ENCODE data around the gene CACNA1E. TPM values are rescaled to one million over a fixed set of nuclear protein-coding genes. Genes with fewer than 3 reads are reported as not detected.

The CACNA1E gene
- polyA plus RNA-seq, 1 donor = 0.32 TPM

DNA sequence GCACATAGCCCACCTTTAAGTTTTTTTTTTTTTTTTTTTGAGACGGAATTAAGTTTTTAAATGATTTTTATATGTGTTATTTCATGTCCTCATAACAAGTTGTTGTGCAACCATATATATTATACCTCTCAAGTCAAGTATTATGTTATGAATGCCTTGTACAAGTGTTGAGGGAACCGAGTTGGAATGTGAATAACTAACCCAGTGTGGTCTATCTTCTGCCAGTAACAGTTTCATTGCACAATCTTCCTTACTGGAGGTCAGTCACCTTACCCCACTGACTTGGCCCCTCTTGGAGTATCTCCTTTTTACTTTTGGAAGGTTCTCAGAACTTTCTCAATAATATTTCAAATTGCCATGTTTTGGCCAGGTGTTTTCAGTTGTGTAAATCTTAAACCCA, 201.9 kb downstream of the CACNA1E start:
- no peak for DNase-seq (ENCODE audit: low read depth)

DNA sequence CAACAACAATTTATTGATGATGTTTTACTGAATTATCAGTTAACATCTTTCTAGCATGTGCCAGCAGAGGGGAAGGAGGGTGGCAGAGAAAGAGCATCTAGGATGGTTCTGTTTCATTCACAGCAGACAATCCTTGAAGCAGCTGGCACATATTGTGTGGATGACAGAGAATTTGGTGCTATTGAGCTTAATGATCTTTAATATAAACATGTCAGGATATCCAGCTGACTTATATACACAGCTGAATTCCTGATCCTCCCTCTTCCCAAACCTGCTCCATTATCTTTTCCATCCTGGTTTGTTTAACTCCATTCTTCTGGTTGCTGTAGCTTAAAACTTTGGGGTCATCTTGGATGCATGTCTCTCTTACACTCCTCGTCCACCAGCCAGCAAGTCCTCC, 218.6 kb downstream of the CACNA1E start:
- DNase-seq (ENCODE audit: low read depth) = no peak

DNA sequence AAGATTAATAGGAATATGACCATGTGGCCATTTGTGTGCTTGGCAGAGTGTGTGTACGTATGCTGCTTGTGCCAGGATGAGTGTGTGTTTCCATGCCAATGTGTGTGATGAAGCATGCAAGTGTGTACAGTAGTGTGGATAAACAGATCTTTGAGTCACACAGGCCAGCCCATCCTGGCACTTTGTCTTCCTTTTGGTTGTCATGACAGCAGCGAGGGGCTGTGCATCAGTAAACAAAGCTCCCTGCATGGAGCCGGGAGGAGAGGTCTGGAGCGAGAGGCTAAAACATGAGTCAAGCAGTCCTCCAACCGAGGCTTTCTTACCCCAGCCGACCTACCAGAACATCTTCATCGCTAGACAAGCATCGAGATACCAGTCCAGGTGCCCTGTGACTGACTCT, 221.2 kb downstream of the CACNA1E start:
- DNase-seq (ENCODE audit: low read depth) = no peak

DNA sequence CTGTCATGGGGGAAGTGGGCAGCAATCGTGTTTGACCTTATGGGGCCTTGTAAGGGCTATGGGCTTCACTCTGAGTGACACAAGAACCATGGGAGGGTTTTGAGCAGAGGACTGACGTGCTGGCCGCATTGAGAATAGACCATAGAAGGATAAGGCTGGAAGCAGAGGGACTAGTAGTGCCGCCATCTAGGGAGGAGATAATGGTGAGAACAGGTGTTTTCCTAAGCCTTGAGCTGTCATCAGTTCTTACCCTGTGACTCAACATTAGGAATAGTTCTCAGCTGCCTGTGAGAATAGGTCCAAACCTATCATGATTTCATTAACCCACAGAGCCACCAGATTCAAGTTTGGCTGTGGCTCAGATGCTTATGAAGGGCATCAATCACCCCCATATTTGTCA, 228.5 kb downstream of the CACNA1E start:
- DNase-seq (ENCODE audit: low read depth) = no peak

DNA sequence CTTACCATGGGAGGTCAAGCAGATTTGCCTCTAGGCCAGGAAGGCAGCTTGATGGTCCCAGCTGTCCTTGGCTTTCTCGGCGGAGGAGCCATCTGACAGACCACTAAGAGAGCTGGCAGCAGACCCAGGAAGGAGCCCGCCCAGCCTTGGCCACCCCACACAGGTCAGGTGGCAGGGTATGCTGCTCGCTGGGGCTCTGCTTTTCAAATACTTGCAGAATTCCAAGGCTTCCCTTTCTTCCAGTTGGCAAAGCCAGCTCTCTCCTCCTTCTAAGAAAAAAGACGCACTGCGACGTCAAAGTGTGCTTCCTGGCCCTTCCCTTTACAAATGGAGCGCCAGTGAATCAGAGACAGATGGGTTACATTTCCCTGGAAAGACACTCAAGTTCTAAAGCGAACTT, 229.4 kb downstream of the CACNA1E start:
- DNase-seq (ENCODE audit: low read depth) = no peak

DNA sequence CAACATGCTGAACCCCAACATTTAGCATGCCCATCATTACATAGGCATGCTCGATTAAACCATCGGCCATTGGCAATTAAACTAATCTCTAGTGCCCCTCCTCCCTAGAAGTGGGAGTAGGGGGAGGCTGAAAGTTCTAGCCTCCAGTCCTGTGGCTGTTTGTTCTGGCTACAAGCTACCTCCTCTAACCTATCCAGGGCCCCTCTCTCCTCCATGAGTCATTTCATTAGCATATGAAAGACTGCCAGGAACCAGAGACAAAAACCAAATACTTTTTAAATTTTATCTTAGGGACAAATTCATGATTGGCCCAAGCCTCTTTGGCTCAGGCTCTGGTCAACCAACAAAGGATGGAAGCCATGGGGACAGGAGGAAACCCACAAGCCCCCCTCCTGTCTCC, 231.1 kb downstream of the CACNA1E start:
- DNase-seq (ENCODE audit: low read depth) = no peak

DNA sequence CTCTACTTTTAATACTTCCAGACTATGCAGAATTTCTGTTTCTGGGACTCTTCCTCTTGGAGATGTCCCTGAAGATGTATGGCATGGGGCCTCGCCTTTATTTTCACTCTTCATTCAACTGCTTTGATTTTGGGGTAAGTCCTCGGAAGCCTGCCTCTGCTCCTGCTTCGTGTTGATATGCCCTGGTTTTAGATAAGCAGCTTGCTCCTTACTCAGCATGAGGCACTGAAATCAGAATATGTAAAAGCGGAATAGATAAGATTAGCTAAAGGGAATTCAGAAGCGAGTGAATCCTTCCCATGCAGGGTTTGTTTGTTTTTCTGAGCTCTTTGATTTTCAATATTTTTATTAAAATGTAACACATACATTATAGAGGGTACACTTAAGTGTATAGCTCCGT, 234.7 kb downstream of the CACNA1E start:
- DNase-seq (ENCODE audit: low read depth) = no peak

DNA sequence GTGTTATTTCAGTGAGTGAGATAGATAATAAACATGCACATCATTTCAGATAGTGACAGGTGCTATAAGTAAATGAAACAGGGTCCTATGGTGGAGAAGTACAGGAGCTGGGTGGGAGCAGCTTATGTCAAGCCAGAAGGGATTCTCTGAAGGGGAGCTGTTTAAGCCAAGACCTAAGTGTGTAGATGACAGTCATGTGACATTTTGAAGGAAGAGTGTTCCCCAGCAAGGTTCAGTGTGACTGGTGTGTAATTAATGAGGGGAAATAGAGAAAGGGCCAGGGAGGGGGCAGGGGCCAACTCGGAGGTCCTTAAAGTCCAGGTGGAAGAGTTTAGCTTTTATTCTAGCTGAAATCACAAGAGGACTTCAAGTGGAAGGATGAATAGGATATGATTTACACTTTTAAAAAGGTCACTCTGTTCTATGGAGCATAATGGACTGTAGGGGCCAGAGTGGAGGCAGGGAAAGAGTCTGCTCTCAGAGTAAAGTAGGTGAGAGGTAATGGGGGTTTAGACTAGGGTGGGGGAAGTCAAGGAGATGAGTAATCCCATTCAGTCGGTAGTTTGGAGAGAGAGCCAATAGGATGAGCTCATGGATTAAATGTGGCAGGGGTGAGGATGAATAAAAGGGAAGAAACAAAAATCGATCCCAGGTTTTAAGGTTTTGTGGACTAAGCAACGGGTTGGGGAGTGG, 243.1 kb downstream of the CACNA1E start:
- no peak for DNase-seq (ENCODE audit: low read depth)

DNA sequence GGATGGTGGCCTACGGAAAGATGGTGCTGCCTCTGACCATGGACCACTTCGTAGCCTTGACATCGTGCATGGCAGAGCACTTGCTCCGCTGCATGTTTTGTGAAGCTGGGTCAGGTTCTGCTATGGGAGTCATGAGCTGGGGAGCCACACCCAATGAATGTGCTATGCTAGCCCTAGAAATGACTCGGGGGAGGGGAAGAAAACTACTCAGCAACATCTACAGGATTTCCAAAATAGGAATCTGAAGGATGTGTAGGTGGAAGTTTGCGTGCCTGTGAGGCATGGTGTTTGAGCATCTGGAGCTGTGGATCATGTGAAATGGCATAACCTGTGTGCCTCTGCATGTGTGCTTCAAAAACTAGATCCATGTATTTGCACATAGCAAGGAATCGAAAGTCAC, 247.3 kb downstream of the CACNA1E start:
- DNase-seq (ENCODE audit: low read depth) = no peak

DNA sequence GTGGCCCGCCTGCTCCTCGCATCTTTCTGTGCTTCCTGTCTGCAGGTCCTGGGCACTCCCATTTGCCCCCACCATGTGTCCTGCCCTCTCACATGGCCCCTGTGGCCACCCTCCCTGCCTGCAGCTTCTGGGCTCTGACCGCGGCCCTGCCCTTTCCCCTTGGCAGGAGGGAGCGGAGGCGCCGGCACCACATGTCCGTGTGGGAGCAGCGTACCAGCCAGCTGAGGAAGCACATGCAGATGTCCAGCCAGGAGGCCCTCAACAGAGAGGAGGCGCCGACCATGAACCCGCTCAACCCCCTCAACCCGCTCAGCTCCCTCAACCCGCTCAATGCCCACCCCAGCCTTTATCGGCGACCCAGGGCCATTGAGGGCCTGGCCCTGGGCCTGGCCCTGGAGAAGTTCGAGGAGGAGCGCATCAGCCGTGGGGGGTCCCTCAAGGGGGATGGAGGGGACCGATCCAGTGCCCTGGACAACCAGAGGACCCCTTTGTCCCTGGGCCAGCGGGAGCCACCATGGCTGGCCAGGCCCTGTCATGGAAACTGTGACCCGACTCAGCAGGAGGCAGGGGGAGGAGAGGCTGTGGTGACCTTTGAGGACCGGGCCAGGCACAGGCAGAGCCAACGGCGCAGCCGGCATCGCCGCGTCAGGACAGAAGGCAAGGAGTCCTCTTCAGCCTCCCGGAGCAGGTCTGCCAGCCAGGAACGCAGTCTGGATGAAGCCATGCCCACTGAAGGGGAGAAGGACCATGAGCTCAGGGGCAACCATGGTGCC, 249.1 kb downstream of the CACNA1E start:
- no peak for DNase-seq (ENCODE audit: low read depth)

DNA sequence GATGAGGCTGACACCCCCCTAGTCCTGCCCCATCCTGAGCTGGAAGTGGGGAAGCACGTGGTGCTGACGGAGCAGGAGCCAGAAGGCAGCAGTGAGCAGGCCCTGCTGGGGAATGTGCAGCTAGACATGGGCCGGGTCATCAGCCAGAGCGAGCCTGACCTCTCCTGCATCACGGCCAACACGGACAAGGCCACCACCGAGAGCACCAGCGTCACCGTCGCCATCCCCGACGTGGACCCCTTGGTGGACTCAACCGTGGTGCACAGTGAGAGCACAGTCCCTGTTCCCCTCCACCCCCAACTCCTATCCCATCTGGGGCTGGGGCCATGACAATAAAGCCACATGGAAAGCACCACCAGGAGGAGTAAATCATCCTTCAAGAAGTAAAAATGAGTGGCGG, 250.2 kb downstream of the CACNA1E start:
- DNase-seq (ENCODE audit: low read depth) = no peak

DNA sequence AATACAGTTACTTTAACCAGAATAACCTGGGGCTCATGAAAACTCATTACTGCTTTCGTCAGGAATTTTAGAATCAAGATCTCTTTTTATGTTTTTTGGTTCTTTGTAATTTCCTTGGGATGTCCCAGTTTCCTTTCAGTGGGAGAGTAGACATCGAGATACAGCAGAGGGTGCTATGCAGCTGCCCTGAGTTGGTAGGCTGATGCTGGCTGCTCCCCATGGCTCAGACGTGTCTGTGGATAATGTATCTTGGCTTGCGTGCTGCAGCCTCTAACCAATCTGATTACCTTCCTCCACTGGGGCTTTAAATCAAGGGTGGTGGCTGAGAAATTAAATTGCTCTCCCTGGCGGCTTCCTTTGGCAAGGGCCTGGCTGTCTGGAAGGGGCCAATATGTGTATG, 253.7 kb downstream of the CACNA1E start:
- no peak for DNase-seq (ENCODE audit: low read depth)

DNA sequence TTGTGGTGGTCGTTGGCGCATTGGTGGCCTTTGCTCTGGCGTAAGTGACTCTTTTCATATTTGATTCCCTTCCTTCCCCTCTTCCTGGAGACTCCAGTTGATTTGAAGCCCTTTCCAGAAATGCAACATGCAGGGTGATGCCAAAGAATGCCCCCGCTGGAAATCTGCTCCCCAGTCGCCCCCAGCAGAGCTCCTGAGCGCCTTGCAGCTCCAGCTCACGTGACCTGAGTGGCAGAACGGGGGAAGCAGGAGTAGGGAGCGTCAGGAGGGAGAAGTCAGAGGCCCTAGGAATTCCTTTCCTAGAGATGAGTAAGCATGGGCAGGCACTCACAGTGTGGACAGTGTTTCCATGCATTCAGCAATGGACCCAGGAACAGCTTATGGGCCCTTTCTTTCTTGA, 255.9 kb downstream of the CACNA1E start:
- DNase-seq (ENCODE audit: low read depth) = no peak

DNA sequence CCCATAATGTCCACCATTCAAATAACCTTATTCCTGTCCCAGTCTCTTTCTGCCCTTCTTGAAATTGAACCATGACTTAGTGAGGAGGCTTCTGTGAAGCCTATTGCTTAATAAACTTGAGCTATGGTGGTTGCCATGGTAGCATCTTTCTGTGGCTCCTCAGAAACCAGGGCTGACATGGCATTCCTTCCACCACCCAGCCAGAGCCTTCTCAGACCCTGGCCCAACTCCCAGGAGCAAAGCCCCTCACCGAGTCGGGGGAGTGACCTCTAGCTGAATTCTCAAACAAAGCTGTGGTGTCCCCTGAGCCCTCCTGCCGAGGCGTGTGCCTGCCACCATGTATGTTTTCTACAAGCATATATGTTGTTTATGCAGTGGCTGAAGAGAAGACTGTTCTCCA, 259.1 kb downstream of the CACNA1E start:
- no peak for DNase-seq (ENCODE audit: low read depth)

DNA sequence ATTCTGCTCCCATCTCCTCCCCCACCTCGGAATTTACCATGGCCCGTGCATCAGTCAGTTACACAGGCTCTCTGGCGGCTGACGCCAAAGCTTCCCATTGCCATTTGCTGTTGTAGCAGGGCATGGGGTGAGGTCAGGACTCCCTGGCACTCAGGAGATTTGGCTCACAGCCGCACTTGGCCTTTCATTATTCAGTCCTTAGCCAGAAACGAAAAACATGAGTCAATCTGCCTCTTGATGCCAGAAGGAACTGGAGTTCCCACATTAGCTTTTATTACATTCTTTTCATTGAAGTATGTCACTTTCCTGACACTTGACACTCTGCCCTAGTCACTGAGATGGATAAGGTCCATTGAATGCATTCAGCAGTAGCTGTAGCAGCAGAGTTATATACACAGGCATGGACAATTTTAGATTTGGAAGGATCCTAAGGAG, 260.6 kb downstream of the CACNA1E start:
- no peak for DNase-seq (ENCODE audit: low read depth)

DNA sequence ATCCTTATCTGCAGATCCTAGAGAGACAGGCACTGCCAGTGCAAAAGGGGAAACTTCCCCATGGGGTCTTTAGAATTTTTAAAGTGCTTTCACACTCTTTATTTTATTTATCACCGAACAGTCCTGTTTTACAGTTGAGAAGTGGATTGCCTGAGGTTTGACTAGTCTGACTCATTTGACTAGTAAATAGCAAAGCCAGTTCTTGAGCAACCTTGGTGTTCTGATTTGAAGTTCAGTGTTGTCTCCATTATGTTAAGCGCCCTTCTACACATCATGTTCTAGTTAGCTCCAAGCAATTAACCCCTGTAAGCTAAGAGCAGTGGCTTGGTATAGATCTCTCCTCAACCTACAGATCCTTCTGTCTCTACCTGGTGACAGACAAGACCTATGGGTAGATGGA, 262.9 kb downstream of the CACNA1E start:
- no peak for DNase-seq (ENCODE audit: low read depth)

DNA sequence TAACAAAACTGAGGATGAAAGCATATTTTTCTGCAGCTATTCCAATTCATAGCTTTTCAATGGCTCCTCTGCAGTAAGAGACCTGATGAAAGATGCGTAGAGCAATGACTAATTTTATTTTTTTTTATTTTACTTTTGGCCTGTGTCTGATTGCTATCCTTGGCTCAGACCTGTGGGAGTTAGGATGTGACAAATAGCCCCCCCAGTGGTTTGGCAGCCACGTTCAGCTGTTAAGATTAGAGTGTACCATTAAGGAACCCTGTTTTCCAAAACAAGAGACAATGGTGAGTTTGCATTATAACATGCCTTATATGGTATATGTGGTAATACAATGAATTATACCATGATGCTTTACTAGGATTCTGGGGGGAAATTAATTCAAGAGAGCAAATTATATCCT, 264.7 kb downstream of the CACNA1E start:
- no peak for DNase-seq (ENCODE audit: low read depth)

DNA sequence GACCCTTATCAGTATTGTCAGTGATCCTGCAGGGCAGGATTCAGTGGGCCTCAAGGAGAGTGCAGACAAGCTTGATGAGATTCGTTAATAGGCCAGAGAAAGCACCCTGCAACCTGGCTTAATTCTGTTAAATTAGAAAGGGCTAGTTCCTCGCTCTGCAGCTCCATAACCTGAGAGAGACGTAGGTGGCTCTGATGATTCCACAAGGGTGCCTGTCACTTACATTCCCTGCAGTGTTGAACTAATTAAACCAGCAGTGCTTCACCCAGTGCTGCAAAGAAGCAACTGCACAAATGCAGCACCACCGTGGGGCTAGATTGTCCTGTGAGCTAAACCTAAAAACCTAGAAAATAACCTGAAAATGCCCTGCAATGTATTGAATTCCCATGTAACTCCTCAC, 270.8 kb downstream of the CACNA1E start:
- no peak for DNase-seq (ENCODE audit: low read depth)

DNA sequence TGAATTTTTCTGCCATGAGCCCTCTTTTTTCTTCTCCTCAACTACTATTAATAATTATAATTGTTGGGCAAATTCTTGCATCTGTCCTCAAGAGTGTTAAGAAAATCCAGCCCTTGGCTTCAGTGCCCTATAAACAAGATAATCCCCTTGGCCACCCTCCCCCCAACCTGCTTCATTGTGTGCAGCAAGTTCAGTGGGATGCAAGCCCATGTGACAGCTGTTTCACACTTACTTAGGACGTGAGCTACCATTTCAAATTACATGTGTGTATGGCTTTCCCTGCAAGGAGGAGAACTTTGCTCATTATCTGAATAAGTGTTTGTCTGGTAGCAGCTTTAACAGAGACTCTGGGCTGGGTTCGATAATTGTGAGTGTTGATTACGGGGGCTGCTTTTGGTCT, 276.2 kb downstream of the CACNA1E start:
- DNase-seq (ENCODE audit: low read depth) = no peak

DNA sequence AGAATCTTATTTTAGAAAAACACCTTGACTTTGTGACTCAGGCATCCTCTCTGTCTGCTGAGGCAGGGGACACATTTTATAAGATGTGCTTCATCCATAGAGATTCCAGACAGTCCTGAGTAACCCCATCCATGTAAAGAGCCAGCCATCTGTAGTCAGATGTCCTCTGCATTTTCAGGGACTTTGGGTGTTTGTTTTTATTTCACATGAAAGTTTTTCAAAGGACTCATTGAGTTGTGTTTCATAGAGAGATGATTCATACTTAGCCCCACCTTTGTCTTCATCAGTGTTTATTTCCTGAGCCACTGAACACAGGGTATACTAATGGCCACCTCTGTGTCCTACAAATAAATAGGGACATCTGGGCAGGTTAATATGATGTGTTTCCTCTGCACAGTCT, 280.4 kb downstream of the CACNA1E start:
- DNase-seq (ENCODE audit: low read depth) = no peak

DNA sequence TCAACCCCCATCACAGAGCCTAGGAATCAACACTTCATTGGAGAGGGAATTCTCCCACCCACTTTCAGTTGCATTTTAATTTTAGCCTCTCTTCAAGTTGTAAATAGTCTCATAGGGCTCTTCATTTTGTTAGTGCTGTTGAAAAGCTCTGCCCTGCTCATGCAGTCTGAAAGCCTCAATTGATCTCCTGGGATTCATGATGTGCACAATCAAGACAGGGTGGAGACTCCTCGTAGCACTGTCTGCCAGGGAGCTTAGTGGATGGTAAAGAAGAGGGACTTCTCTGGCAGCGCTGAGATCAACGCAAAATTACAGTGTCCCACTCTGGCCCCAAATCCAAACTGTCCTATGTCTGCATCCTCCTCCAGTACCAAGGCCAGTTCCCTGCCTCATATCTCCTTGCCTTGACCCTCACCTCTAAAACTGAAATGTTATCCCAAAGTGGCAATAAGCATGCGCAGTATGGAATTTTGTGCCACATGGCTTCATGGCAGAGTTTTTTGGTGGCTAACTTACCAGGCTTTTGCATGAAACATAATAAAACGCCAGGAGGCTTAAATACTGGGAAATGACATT, 282.2 kb downstream of the CACNA1E start:
- DNase-seq (ENCODE audit: low read depth) = no peak

DNA sequence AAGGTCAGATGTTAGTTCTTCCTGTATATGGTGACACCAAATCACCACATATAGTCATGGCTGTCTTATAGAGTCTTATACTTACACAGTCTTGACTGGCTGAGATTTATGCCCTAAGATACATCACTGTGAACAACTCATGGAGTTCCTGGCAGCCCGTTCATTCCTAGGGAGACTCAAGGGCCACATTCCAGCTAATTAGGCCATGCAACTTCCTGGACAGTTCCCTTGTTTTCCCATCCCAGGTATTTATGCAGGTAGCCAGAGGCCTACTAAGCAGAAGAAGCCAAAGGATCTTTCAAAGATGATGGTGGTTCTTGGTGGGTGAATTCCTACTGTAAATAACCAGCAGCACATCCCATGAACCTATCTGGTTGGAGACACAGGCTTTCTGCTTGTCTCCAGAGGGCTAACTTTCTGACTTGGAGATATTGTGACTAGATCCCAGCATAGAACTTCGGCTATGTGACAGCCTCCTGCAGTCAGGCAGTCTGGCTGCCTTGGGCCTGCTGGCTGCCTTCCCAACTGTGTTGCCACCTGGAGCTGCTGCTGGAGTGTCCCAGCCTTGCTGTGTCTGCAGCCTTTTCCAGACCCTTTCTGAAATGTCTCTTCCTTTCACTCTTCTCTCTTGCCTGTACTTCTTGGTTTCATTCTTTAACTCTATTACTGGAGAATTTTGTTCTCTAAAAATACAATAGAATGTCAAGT, 283.8 kb downstream of the CACNA1E start:
- DNase-seq (ENCODE audit: low read depth) = no peak
